Liver (tissue), 9 donors: Measurements from ENCODE around the gene VWA5B1. TPM values are rescaled to one million over a fixed set of nuclear protein-coding genes. Genes with fewer than 3 reads are reported as not detected.

ENCODE experiments used
- DNase-seq: peaks from one replicate; pipeline ENCODE4 v3.0.0-alpha.2; 2017; ENCODE audit warnings: low spot score
- H3K27ac ChIP-seq, 2 donors: one replicate each; pipeline ENCODE4 v1.7.0; 2013; ENCODE audit warnings: inconsistent platforms in 2 of 2, low read length in 2 of 2, control low read depth in 1 of 2, low read depth in 1 of 2, mild to moderate bottlenecking in 1 of 2
- H3K27me3 ChIP-seq, 4 donors: one replicate each; pipeline versions ENCODE4 v1.6.1 to v1.7.0; 2013; ENCODE audit warnings: low read length in 3 of 4, inconsistent platforms in 1 of 4, mild to moderate bottlenecking in 1 of 4, moderate library complexity in 1 of 4; ENCODE audit not compliant: control insufficient read depth in 4 of 4, insufficient read depth in 4 of 4
- H3K36me3 ChIP-seq, 4 donors: one replicate each; pipeline versions ENCODE4 v1.6.1 to v1.7.0; 2013; ENCODE audit warnings: low read length in 3 of 4, mild to moderate bottlenecking in 3 of 4, low read depth in 1 of 4, moderate library complexity in 1 of 4; ENCODE audit not compliant: control insufficient read depth in 4 of 4, insufficient read depth in 3 of 4
- H3K4me1 ChIP-seq, 4 donors: one replicate each; pipeline versions ENCODE4 v1.6.1 to v1.7.0; 2013; ENCODE audit warnings: low read length in 3 of 4, mild to moderate bottlenecking in 3 of 4, moderate library complexity in 1 of 4; ENCODE audit not compliant: control insufficient read depth in 4 of 4, insufficient read depth in 4 of 4
- H3K4me3 ChIP-seq, 3 donors: one replicate each; pipeline versions ENCODE4 v1.6.1 to v1.7.0; 2013; ENCODE audit warnings: low read length in 3 of 3, control low read depth in 1 of 3, low read depth in 1 of 3, mild to moderate bottlenecking in 1 of 3
- H3K9ac ChIP-seq, 2 donors: one replicate each; pipeline ENCODE4 v1.7.0; 2013; ENCODE audit warnings: low read length in 2 of 2, mild to moderate bottlenecking in 2 of 2, moderate library complexity in 2 of 2, control low read depth in 1 of 2, low read depth in 1 of 2
- H3K9me3 ChIP-seq, 4 donors: one replicate each; pipeline versions ENCODE4 v1.6.1 to v1.7.0; 2013; ENCODE audit warnings: low read length in 3 of 4; ENCODE audit not compliant: control insufficient read depth in 4 of 4
- ATF3 ChIP-seq: IDR thresholded peaks from 2 replicates; pipeline ENCODE4 v1.6.1; 2016; ENCODE audit warnings: antibody characterized with exemption
- CTCF ChIP-seq: fragments of 150-350 bp; IDR thresholded peaks from 2 replicates; pipeline ENCODE4 v1.5.1; 2017; ENCODE audit warnings: improper control_type of control experiment, low read depth, low read length; ENCODE audit not compliant: missing input control
- EGR1 ChIP-seq, 2 donors: IDR thresholded peaks; 2 replicates each; pipeline ENCODE4 v1.6.1; 2016 to 2018; ENCODE audit warnings: antibody characterized with exemption in 2 of 2, low read depth in 2 of 2
- FOXA1 ChIP-seq: IDR thresholded peaks from 2 replicates; pipeline ENCODE4 v1.6.1; 2016; ENCODE audit warnings: antibody characterized with exemption
- FOXA2 ChIP-seq: IDR thresholded peaks from 2 replicates; pipeline ENCODE4 v1.6.1; 2016; ENCODE audit warnings: antibody characterized with exemption
- GABPA ChIP-seq, 2 donors: IDR thresholded peaks in 1 of 2; conservative IDR thresholded peaks in 1 of 2; 2 replicates each; pipeline ENCODE4 v1.6.1; 2016; ENCODE audit warnings: antibody characterized with exemption in 2 of 2, mild to moderate bottlenecking in 1 of 2, moderate library complexity in 1 of 2
- HNF4A ChIP-seq, 2 donors: conservative IDR thresholded peaks; 2 replicates each; pipeline ENCODE4 v1.6.1; 2016; ENCODE audit warnings: antibody characterized with exemption in 2 of 2, mild to moderate bottlenecking in 2 of 2
- HNF4G ChIP-seq: IDR thresholded peaks from 2 replicates; pipeline ENCODE4 v1.6.1; 2016; ENCODE audit warnings: antibody characterized with exemption
- JUND ChIP-seq, 2 donors: IDR thresholded peaks; 2 replicates each; pipeline ENCODE4 v1.6.1; 2016; ENCODE audit warnings: antibody characterized with exemption in 2 of 2
- MAX ChIP-seq: IDR thresholded peaks from 2 replicates; pipeline ENCODE4 v1.6.1; 2016; ENCODE audit warnings: antibody characterized with exemption
- NR2F2 ChIP-seq: IDR thresholded peaks from 2 replicates; pipeline ENCODE4 v1.6.1; 2016; ENCODE audit warnings: antibody characterized with exemption
- RAD21 ChIP-seq, 2 donors: IDR thresholded peaks; 2 replicates each; pipeline ENCODE4 v1.6.1; 2016; ENCODE audit warnings: antibody characterized with exemption in 2 of 2, mild to moderate bottlenecking in 2 of 2
- REST ChIP-seq: IDR thresholded peaks from 2 replicates; pipeline ENCODE4 v1.6.1; 2016; ENCODE audit warnings: antibody characterized with exemption, mild to moderate bottlenecking
- RXRA ChIP-seq, 2 donors: IDR thresholded peaks; 2 replicates each; pipeline ENCODE4 v1.6.1; 2017 to 2018; ENCODE audit warnings: antibody characterized with exemption in 2 of 2, mild to moderate bottlenecking in 1 of 2
- SP1 ChIP-seq: IDR thresholded peaks from 2 replicates; pipeline ENCODE4 v1.6.1; 2018; ENCODE audit warnings: antibody characterized with exemption, mild to moderate bottlenecking
- TAF1 ChIP-seq: conservative IDR thresholded peaks from 2 replicates; pipeline ENCODE4 v1.6.1; 2016; ENCODE audit warnings: antibody characterized with exemption, mild to moderate bottlenecking
- YY1 ChIP-seq: IDR thresholded peaks from 2 replicates; pipeline ENCODE4 v1.6.1; 2016; ENCODE audit warnings: antibody characterized with exemption, mild to moderate bottlenecking
- ZBTB33 ChIP-seq: IDR thresholded peaks from 2 replicates; pipeline ENCODE4 v1.6.1; 2016; ENCODE audit warnings: antibody characterized with exemption
- WGBS: extraction: QIAGEN DNeasy Blood & Tissue Kit; methylation state at CpG from one replicate; pipeline ENCODE4 v1.1.7; 2013; 5-methylcytosine and 5-hydroxymethylcytosine counted together
- polyA plus RNA-seq, 2 donors: library from polyadenylated mRNA; stranded (reverse) in 1 of 2; unstranded in 1 of 2; fragments of 200-250 nt in 1 of 2; fragments of >200 nt in 1 of 2; fragmentation: Nextera tagmentation in 1 of 2; extraction: Ambion mirVana in 1 of 2; gene quantifications; one replicate each; pipeline versions ENCODE4 v1.2.1 to v1.2.3, GENCODE V29; 2013 to 2015
- total RNA-seq, 2 donors: library from RNA; depleted of rRNA; stranded (reverse); fragments of >200 nt; gene quantifications; one replicate each; pipeline ENCODE4 v1.2.3, GENCODE V29; 2014
- donor health status: healthy.
- donor health status: healthy.
- donor health status: healthy.
- donor health status: healthy.
- donor health status: healthy.

VWA5B1 gene
- total and polyA plus RNA-seq, 4 donors: not detected

- Histone ChIP-seq H3K9me3 (no peaks in the 10 kb centered on the region), H3K36me3 (no peaks in the 10 kb centered on the region), H3K4me1 (no peaks in the 10 kb centered on the region), H3K27ac (no peak overlapping the region), H3K9ac (no peak overlapping the region), H3K4me3 (no peak overlapping the region), H3K27me3 (no peaks in the 10 kb centered on the region)
- TF ChIP-seq JUND (IDR thresholded peaks at IDR 0.05) (no peak), TAF1 (no peak), CTCF (no peak), RXRA (IDR thresholded peaks at IDR 0.05) (no peak), GABPA (IDR thresholded peaks at IDR 0.05 in 1 of 2, conservative IDR thresholded peaks at IDR 0.05 in 1 of 2) (no peak), YY1 (no peak), RAD21 (IDR thresholded peaks at IDR 0.05) (no peak), HNF4A (conservative IDR thresholded peaks at IDR 0.05) (no peak), FOXA1 (no peak), ATF3 (no peak), NR2F2 (no peak), FOXA2 (no peak), MAX (no peak), EGR1 (IDR thresholded peaks at IDR 0.05; ENCODE audit: low read depth in 2 of 2) (no peak), ZBTB33 (no peak), REST (no peak), SP1 (no peak), HNF4G (no peak)
- no peak for DNase-seq
- WGBS: 90% methylated on average over 5 of the region's 5 CpGs
Observed at GRCh38 chr1:20311289-20311688, 20.6 kb downstream of the VWA5B1 start.

GRCh38 chr1:20312310-20312709, 21.6 kb downstream of the VWA5B1 start:
- no peaks in the 10 kb centered on the region for H3K36me3 ChIP-seq
- no peak overlapping the region for H3K27ac ChIP-seq
- DNase-seq: no peak
- no peak overlapping the region for H3K9ac ChIP-seq
- WGBS: 93% methylated on average over 3 of the region's 3 CpGs
- no peak overlapping the region for H3K4me3 ChIP-seq
- no peaks in the 10 kb centered on the region for H3K4me1 ChIP-seq
- H3K27me3 ChIP-seq: no peaks in the 10 kb centered on the region
- H3K9me3 ChIP-seq: no peaks in the 10 kb centered on the region
- TF ChIP-seq RAD21 (IDR thresholded peaks at IDR 0.05): no peak
- TF ChIP-seq EGR1 (IDR thresholded peaks at IDR 0.05; ENCODE audit: low read depth in 2 of 2): no peak
- no peak for TF ChIP-seq HNF4A (conservative IDR thresholded peaks at IDR 0.05)
- TF ChIP-seq JUND (IDR thresholded peaks at IDR 0.05): no peak
- no peak for TF ChIP-seq SP1
- no peak for TF ChIP-seq TAF1
- TF ChIP-seq REST: no peak
- no peak for TF ChIP-seq NR2F2
- no peak for TF ChIP-seq ZBTB33
- no peak for TF ChIP-seq FOXA2
